Suprapubic skin (tissue), 4 donors: ENCODE results near the gene DNAI1.

ENCODE experiments used
- CTCF ChIP-seq, 2 donors: fragments of 200-600 bp in 1 of 2; fragments of 450-650 bp in 1 of 2; sonication (generic) in 1 of 2; IDR thresholded peaks; one replicate each; pipeline ENCODE4 v1.5.1; 2016 to 2019; ENCODE audit warnings: antibody characterized with exemption in 2 of 2, mild to moderate bottlenecking in 1 of 2, moderate library complexity in 1 of 2
- EP300 ChIP-seq: sonication (generic); formaldehyde crosslinking; IDR thresholded peaks from one replicate; pipeline ENCODE4 v1.6.1; 2017; ENCODE audit warnings: antibody characterized with exemption
- POLR2A ChIP-seq, 2 donors: fragments of 450-650 bp; IDR thresholded peaks; one replicate each; pipeline ENCODE4 v1.6.1; 2017; ENCODE audit warnings: antibody characterized with exemption in 2 of 2, mild to moderate bottlenecking in 2 of 2, moderate library complexity in 2 of 2
- POLR2AphosphoS5 ChIP-seq, 3 donors: sonication (generic); formaldehyde crosslinking; IDR thresholded peaks; one replicate each; pipeline ENCODE4 v1.6.1; 2017; ENCODE audit warnings: antibody characterized with exemption in 3 of 3

GRCh38 chr9:34557426-34558321 lies 99.1 kb downstream of the DNAI1 start:
- TF ChIP-seq POLR2AphosphoS5 (IDR thresholded peaks at IDR 0.05) (no peak), CTCF (IDR thresholded peaks at IDR 0.05) (no peak), EP300 (no peak), POLR2A (IDR thresholded peaks at IDR 0.05) (no peak)
